TTC549 (cell line): ENCODE data around the gene NFATC1.

Experiments used
- FAIRE-seq: peaks from 2 replicates; lab custom pipeline; 2012; peaks lifted over from hg19 to GRCh38; lab: Jason Lieb, UNC

The NFATC1 gene

DNA sequence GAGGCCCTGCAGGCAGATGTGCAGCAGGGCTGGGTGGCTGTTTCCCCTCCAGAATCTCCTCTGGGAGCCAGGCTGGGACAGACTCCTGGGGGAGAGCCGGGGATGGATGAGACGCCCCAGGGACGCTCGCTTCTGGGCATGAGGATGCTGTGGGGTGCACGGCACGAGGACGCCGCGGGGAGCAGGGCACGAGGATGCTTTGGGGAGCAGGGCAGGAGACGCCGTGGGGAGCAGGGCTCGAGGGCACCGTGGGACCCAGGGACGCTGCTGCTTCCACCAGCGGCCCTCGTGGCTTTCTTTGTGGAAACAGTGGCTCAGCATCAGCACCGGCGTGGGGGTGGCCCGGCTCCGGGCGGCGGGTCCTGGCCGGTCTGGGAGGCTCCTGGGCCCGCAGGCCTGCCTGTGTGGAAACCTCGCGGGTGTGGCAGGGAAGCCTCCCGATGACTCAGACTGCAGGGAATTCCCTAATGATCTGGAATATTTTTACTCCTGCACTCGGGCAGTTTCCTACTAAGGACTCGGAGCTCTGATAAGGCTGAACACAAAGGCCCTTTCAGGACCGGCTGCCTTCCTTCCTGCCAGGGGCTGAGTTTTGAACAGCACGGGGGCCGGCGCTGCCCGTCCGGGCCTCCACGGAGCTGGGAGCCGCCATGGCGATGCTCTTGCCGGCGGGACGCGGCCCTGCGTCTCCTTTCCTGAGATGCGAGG is 62.6 kb downstream of the NFATC1 start:
- FAIRE-seq, result no peak

DNA sequence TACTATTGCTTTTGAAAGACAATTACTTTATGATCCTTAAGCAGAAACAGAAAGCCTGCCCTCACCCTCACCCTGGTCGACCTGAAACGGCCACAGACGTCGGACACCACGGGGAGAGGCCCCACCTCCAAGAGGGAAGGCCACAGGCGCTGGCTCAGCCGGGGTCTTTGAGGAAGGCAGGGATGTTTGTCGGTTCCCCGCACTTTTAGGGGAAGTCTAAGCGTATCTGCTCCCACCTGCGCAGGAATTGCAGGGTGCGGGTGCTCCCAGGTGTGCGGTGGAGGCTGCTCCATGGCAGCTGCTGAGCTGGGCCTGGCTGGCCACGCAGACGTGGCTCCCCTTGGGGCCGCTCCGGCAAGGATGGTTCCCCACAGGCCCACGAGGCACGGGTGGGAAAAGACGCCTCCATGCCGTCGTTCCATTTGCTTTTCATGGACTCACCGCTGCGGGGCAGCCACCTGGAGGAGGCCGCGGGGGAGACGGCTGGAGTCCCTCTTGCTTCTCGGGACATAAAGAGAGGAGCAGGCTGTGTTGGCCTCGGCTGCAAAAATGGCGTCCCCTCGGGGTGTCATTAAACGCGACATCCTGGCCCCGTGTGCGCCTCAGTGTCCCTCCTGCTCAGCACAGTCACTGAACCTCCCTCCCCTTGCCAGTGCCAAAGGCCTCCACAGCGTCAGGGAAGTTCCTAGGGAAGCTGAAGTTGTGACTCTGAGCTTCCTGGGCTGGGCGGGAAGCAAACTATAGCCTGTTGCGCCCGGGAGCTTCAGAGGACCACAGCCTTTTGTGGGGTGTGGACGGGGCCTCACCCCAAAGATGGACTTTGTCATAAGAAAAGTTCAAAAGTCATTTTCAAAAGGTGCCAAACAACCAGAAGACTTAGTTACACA is 63.4 kb downstream of the NFATC1 start:
- no peak for FAIRE-seq

DNA sequence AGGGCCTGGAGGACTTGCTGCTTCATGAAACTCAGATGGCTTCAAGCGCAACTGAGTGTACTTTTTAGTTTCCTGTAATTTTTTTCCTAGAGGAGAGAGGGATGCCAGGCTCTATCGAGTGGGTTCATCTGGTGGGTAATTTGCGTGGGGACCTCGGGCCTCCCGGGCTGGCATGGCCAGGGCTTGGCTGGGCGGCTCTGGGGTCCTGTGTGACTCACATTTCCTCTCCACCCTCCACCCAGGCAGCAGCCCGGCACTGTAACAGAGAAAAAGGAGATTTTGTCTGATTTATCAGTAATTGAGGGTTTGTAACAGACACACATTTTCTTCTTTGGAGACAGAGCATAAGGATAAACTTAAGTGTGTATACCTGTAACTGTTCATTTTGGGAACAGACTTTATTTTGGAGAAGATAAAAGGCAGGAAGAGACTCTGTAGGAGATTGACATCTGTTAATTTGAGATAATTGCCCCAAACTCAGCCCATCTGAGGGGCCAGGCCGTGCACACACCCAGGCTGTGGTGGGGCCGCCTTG is 64.3 kb downstream of the NFATC1 start:
- no peak for FAIRE-seq

DNA sequence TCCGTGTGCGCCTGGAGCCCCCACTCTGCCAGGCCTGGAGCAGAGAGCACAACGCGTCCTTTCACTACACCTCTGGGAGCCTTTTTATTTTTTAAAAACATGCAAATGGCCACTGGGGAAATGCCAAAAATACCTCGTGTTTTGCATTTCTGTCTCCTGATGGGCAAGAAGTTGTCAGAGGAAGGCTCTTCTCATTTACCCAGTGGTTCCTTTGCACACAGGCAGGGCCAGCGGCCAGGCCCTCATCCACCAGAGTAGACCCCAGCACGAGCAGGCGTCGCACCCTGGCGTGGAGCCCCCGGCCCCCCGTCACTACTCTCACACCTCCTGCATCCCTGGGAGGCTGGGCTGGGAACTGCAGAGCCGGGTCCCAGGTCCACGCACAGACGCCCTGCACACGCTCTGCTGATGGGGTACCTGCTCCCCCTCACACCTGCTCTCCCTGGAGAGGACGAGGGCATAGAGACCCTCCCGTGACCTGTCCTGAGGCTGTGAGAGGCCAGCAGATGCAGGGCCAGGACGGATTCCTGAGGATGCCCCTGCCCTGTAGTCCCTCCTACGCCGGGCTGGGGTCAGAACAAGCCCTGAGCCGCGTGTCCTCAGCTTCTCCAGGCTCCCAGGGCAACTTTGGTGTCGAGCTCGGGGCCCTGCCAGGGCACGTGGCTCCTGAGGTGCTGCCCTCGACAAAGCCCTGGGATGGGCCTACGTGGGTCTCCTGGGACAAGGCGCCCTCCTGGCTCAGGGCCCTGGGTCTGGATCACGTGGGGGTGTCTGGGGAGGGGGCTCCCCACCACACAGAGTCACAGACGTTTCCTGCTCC is 65.0 kb downstream of the NFATC1 start:
- FAIRE-seq, result no peak

DNA sequence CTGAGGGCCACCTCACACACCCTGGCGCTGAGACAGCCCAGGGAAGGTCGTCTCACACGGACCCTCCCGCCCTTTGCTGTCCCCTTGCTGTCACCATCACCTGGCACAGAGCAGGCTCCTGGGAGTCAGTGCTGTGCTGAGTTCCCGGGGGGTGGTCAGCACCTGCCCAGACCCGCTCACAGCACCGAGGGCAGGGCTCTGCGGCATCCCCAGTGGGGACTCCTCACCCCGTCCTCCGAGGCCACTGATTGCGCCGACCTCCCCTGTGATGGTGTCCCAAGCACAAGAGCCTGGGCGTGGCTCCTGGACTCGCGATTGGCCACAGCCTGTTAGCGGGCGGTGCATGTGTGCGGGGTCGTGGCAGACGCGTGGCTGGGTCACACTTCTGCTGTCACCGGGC is 65.9 kb downstream of the NFATC1 start:
- no peak for FAIRE-seq

DNA sequence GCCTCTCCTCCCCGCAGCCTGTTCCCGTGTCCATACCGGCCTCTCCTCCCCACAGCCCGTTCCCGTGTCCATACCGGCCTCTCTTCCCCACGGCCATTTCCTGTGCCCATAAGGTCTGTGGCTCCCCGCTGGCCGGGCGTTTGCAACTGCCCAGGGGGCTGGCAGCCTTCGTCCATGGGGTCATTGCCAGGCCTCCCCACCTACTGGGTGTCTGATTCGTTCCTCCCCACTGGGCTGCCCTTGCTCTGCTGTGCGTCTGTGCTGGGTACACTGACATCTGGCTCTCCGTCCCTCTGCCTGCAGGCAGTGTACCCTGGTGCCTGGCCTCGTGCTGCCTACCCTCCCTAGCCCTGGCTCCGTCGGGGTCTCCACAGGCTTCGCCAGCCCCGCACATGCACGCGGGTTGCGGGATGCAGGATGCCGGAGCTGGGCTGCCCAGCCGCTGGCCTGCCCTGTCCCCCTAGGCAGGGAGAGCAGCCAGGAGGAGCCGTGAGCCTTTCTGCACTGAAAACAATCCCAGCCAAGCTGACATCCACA is 67.8 kb downstream of the NFATC1 start:
- no peak for FAIRE-seq

DNA sequence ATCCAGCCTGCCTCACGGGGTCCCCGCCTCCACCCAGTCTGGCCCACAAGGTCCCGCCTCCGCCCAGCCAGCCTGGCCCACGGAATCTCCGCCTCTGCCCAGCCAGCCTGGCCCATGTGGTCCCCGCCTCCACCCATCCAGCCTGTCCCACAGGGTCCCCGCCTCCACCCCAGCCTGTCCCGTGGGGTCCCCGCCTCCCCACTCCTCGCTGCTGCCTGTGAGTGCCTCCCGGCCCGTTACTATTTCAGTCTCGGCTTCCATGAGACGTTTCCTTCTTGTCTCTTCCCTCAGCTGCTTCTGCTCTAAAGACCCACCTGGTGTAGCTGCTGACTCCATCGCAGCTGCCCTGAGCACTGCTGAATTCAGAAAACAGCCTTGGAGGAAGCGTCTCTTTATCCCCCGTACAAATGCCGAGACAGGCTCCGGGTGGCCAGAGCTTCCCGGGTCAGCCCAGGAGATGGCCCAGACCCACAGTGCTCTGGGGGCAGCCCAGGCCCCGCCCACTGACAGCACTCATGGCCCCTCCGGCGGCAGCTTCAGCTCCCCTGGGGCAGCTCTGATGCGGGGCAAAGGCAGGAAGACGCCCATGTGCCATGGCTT is 69.8 kb downstream of the NFATC1 start:
- no peak for FAIRE-seq

DNA sequence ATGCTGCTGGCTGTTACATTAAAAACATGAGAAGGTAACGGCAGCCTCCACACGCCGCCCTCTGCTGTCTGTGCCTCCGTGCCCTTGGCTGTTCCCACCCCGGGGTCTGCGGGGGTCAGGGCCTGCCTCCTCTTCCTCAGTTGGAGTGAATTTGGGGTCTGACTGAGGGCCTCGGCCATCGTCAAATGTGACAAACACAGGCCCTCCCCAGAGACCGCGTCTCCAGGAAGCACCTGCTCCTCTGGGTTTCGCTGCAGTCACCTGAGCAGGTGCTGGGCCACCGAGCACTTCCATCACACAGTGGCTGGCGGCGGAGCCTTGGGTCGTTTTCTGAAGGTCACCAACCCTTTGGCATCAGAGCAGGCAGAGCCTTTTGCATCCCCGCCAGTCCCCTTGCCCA is 70.9 kb downstream of the NFATC1 start:
- no peak for FAIRE-seq

DNA sequence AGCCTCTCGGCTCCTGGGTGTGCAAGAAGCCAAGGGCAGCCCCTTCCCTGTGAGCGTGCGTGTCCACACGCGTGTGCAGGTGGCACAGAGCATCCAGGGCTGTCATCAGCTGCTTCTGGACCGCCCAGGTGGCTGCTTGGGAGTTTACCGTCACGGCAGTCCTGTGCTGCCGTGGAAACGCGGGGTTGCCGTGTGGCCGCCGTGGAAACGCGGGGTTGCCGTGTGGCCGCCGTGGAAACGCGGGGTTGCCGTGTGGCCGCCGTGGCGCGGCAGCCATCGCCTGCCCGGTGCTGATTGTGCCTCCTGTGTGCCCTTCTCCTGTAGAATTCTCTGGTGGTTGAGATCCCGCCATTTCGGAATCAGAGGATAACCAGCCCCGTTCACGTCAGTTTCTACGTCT is 71.4 kb downstream of the NFATC1 start:
- FAIRE-seq, result no peak

DNA sequence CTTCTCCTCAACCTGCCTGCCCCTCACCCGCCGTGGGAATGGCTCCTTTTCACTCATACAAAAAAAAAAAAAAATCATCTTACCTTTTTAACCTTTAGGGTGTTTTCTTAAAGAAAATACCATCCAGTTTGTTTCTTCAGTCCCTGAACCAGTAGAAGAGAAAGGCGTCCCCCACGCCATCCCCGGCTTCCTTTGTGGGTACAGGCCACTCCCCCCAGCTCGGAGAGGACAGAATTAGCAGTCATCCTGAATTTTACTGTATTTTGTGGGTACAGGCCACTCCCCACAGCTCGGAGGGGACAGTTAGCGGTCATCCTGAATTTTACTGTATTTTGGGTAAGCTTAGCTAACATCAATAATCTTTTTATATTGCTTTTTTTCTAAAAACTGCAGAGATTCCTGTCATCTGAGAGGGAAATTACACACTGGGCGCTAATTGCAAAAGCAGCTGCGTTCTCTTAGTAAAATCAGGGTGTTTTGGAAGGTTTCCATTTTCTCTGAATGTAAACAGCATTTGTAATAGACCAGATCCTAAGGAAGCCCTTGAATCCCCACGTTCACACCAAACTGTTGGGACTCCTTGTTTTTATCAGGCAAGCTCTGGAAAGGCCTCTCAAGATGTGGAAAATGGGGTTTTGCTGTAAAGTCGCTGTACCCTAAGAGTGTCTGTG is 72.5 kb downstream of the NFATC1 start:
- no peak for FAIRE-seq

DNA sequence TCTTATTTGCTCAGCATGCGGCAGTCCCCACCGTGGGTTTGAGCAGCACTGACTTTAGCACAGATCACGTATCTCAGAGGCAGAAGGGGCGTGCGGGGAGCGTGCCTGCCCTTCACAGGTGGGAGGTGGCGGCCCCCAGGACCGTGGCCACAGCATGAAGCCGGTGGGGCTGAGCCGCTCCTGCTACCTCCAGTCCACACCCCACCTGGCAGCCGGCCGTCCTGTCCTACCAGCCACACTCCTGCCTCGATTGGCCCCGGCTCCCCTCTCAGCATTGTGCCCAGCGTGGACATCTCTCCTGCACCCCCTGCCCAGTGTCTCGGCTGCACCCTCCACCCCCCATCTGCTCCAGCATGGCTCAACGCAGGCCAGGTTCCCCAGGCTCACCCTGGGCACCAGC is 73.6 kb downstream of the NFATC1 start:
- FAIRE-seq, result no peak

DNA sequence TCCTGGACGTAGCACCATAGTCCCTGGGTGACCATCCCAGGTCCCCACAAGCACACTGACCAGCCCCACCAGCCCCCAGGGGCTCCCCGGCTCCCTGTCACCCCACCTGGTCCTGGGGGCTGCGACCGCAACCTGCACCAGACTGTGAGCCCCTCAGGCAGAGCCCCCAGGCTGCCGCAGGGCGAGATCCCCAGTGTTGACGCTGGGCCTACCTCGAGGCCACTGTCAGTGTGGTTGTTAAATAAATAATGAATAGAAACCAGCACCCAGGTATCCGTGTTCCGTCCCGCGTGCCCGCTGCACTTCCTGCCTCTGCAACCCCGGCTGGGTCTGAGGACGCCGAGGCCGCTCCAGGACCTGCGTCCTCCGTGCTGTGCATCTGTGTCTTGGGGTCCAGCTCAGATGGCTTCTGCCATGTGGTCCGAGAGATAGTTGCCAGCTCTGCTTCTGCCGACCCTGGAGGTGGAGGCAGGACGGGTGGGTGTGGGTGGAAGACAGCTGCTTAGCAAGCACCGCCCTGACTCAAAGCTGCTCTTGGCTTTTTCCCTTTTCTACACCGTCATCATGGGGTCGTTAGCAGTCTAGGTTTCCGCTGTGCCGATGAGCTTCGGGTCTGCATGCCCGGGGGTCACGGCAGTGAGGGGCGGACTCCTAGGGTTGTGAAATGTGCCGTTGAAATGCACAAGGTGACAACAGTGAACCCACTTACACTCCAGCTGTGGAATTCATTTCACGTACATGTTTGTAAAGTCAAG is 74.2 kb downstream of the NFATC1 start:
- no peak for FAIRE-seq

DNA sequence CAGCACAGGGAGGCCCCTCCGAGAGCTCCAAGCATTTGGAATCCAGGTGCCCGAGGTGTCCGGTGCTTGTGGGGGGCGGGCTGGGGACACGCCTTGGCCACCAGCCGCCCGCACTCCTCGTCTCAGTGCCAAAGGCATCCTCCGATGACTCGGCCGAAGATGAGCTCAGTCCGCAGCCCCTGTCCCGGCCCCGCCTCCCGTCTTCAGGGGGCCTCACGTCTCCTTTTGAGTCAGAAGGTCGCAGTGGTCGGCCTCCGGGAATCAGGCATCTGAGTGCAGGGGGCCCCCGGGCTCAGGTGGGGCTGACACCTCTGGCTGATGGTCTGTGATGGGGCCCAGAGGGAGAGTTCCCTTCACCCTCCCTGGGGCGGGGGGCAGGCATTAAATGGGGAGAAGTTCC is 74.8 kb downstream of the NFATC1 start:
- no peak for FAIRE-seq

DNA sequence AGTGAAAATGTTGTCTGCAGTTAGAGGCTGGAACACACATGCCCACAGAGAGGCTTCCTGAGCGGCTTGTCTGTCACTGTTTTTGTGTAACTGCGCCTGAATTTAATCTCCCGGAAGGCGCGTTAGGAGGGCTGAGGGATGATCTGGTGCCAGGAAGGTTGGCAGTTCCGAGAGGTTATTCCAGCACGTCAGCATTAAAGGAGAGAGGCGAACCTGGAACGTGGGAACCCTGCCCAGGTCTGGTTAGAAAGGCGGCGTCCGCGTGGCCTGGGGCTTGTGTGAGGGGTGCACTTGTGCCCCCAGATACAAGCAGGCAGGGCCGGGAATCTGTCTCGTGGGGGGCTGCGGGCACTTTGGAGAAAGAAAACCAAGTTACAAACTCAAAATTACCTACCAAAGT is 75.3 kb downstream of the NFATC1 start:
- FAIRE-seq, result no peak

DNA sequence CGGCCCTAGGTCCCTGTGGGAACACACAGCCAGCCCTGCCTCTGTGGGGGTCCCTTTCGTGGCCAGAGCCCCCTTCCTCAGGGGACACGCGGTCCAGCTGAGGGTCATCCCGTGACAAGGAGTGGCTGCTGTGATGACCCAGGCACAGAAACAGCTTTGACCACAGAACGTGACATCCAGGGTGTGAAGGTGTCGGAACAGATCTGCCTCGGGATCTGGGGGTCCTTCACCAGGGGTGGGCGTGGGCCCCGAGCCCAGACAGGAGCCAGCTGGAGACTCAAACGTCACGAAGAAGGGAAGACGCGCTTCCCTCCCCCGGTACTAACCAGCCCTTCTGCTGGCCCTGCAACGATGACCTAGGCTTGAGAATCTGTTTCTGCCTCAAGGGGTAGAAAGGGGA is 75.9 kb downstream of the NFATC1 start:
- no peak for FAIRE-seq

DNA sequence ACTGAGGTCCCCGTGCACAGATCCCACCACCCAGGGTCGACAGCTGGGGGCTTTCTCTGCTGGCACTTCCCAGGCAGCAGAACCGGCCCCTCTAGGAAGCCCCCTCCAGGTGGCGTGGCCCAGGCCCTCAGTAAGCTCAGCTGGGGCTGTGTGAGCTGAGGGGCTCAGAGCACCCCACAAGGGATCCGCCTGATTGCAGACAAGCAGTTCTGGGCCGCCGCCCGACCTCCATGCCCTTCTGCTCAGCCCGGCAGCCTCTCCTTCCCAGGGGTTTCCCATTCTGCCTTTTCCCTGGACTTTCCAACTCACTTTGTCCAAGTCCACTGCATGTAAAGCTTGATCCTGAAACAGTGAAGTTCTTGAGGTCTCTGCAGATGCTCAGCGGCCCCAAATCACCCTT is 76.4 kb downstream of the NFATC1 start:
- no peak for FAIRE-seq

DNA sequence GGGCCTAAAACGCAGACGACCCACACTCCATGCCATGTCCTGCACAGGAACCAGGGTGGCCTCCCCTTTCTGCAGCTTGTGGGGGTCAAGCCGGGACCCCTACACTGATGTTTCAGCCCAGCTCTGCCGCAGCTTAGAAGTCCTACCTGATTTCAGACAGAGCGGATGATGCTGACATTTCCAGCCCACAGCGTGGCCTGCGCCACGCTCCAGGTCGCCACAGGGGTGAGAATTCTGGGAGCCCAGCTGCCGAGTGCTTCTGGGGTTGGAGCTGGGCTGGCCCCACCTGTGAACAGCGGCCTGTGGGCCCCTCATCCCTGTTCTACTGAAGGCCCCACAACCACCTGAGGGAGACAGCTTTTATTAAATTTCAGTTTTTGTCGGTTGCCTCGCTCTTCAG is 77.2 kb downstream of the NFATC1 start:
- no peak for FAIRE-seq

DNA sequence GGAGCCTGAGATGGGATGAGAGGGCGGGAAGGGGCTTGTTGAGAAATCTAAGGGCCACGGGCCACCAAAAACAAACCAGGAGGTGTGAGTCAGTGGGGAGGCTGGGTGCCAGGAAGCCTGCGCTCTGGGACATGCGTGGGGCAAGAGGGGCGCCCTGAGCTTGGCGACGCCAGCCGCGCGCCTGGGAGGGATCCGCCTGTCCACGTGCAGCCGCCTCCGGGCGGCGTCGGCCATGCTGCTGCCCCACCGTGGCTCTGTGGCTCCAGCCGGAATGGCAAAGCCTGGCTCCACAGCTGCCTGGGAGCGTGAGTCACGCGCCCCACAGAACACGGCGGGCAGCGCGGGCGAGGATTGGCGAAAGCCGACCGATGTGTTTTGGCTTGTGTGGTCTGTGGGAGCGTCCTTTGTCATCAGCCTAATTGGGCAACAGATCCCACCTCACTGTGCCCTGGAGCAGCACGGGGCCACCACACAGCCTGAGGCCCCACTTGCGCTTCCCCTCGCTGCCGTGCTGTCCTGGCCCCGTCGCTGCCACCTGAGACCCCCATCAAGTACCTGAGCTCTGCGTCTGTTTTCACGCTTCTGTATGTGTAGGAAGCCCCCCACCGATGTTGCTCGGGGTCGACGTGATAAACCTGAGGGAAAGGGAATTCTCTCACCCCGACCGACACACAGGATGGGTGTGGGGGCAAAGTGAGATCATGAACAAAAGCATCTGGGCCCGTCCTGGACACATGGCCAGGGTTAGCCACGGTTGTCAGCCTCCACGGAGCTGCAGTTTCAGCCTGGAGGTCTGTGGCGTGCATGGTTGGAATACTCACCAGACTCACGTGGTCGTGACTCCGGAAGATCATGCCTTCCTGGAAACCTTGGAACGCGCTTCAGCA is 80.5 kb downstream of the NFATC1 start:
- FAIRE-seq, result no peak

DNA sequence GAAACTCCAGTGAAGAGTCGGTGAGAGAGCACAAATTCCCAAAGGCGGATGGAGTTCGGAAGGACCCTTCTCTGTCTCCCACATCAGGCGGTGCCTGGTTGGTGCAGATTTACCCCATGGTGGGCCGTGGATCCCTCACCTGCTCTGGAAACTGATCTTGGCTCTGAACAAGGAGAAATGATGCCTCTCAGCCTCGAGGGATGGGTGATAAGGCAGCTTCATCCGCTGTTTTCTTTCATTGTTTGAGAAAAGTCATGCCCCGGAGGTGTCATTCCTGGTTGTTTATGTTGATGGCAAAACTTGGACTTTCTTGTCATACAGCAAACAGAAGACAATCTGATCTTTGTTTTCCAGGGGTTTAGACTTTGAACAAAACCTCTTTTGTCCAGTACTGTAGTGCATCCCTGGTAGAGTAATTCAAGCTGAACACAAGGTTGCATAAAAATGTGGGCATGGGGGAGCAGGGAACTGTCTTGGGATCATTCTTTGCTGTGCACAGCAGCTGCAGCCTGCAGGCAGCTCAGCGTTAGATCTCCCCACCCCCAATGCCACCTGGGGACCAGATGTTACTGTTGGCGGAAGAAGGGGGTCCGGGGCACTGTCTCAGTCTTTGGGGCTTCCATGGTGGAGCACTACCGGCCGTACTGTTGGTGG is 81.3 kb downstream of the NFATC1 start:
- no peak for FAIRE-seq
